H1 (cell line): Measurements from ENCODE around the gene GATAD2B. TPM values are rescaled to one million over a fixed set of nuclear protein-coding genes. Genes with fewer than 3 reads are reported as not detected.

Experiments used
- CTCF ChIA-PET: fragments of 300-600 bp; sonication (Branson Sonifier 250); formaldehyde crosslinking; loops from one replicate; lab custom pipeline; 2021; ENCODE audit not compliant: partially characterized antibody; lab: Charles Lee
- POLR2A ChIA-PET: fragments of 300-600 bp; sonication (Branson Sonifier 250); formaldehyde crosslinking; loops from one replicate; lab custom pipeline; 2021; ENCODE audit warnings: inconsistent platforms; ENCODE audit not compliant: partially characterized antibody; lab: Charles Lee
- DNase-seq, 2 experiments: peaks; one replicate each; pipeline versions ENCODE4 v3.0.0 to v3.0.0-alpha.2; 2010 to 2022; ENCODE audit warnings: low spot score in 2 of 2, low read depth in 1 of 2, mixed read lengths in 1 of 2
- FAIRE-seq: peaks from 2 replicates; lab custom pipeline; 2011; peaks lifted over from hg19 to GRCh38; lab: Jason Lieb, UNC
- H2AFZ ChIP-seq: 2 replicates; pipeline ENCODE4 v1.8.1; 2012; ENCODE audit warnings: low read length, inconsistent platforms
- H2AK5ac ChIP-seq: 2 replicates; pipeline ENCODE4 v1.6.1; 2013; ENCODE audit warnings: low read depth, low read length
- H2BK120ac ChIP-seq: replicated peaks from 2 replicates; pipeline ENCODE3; 2013; ENCODE audit warnings: low read depth, low read length, inconsistent platforms
- H2BK12ac ChIP-seq: 2 replicates; pipeline ENCODE4 v1.6.1; 2013; ENCODE audit warnings: low read depth, low read length
- H2BK15ac ChIP-seq: 2 replicates; pipeline ENCODE4 v1.6.1; 2013; ENCODE audit warnings: low read length
- H2BK20ac ChIP-seq: 2 replicates; pipeline ENCODE4 v1.6.1; 2013; ENCODE audit warnings: low read length
- H2BK5ac ChIP-seq: 2 replicates; pipeline ENCODE4 v1.6.1; 2013; ENCODE audit warnings: low read depth, low read length
- H3K14ac ChIP-seq: 2 replicates; pipeline ENCODE4 v1.6.1; 2013; ENCODE audit warnings: inconsistent platforms; ENCODE audit not compliant: insufficient read length
- H3K18ac ChIP-seq: 2 replicates; pipeline ENCODE4 v1.6.1; 2013; ENCODE audit warnings: low read length; ENCODE audit errors: extremely low read depth
- H3K23ac ChIP-seq: 2 replicates; pipeline ENCODE4 v1.6.1; 2013; ENCODE audit warnings: inconsistent platforms; ENCODE audit not compliant: insufficient read length
- H3K23me2 ChIP-seq: 2 replicates; pipeline ENCODE4 v1.6.1; 2013; ENCODE audit warnings: low read depth, low read length
- H3K27ac ChIP-seq: 2 replicates; pipeline ENCODE4 v1.6.1; 2011; ENCODE audit warnings: low read depth, low read length, inconsistent platforms
- H3K27me3 ChIP-seq, 4 experiments: replicated peaks in 1 of 4; 1 replicate in 1 of 4; 2 replicates in 3 of 4; pipeline versions ENCODE4 v1.6.1 to v1.8.1; 2011 to 2013; ENCODE audit warnings: low read length in 3 of 4, mild to moderate bottlenecking in 3 of 4, inconsistent platforms in 2 of 4, mixed read lengths in 2 of 4, moderate library complexity in 1 of 4; ENCODE audit not compliant: control insufficient read depth in 3 of 4, insufficient read depth in 3 of 4; ENCODE audit errors: extremely low read depth in 1 of 4
- H3K36me3 ChIP-seq, 4 experiments: 2 replicates each; pipeline versions ENCODE4 v1.6.1 to v1.8.1; 2011 to 2013; ENCODE audit warnings: mild to moderate bottlenecking in 4 of 4, low read length in 3 of 4, moderate library complexity in 2 of 4, control low read depth in 1 of 4, inconsistent platforms in 1 of 4; ENCODE audit not compliant: insufficient read depth in 4 of 4, control insufficient read depth in 2 of 4
- H3K4ac ChIP-seq: replicated peaks from 2 replicates; pipeline ENCODE3; 2013; ENCODE audit warnings: low read length, low read depth, mixed read lengths, inconsistent platforms; ENCODE audit not compliant: insufficient read length
- H3K4me1 ChIP-seq, 4 experiments: replicated peaks in 1 of 4; 1 replicate in 1 of 4; 2 replicates in 3 of 4; pipeline versions ENCODE4 v1.6.1 to v1.8.1; 2011 to 2013; ENCODE audit warnings: low read length in 3 of 4, inconsistent platforms in 2 of 4, mixed read lengths in 1 of 4; ENCODE audit not compliant: insufficient read depth in 4 of 4, control insufficient read depth in 3 of 4
- H3K4me2 ChIP-seq, 2 experiments: 2 replicates each; pipeline versions ENCODE4 v1.6.1 to v1.8.1; 2011 to 2013; ENCODE audit warnings: low read depth in 2 of 2, low read length in 2 of 2, control low read depth in 1 of 2, inconsistent platforms in 1 of 2, mild to moderate bottlenecking in 1 of 2; ENCODE audit not compliant: insufficient read depth in 1 of 2
- H3K4me3 ChIP-seq, 4 experiments: fragments of 200-600, 300-600 bp in 1 of 4; sonication (generic), shearing (Covaris generic), sonication (Bioruptor Twin) in 1 of 4; 2 replicates each; pipeline versions ENCODE4 v1.5.1 to v1.8.1; 2011 to 2016; ENCODE audit warnings: low read length in 4 of 4, low read depth in 3 of 4, control low read depth in 2 of 4, inconsistent platforms in 2 of 4, mild to moderate bottlenecking in 2 of 4, mixed read lengths in 1 of 4, moderate library complexity in 1 of 4; ENCODE audit not compliant: insufficient read depth in 2 of 4; ENCODE audit errors: extremely low read depth in 1 of 4
- H3K56ac ChIP-seq: replicated peaks from 2 replicates; pipeline ENCODE3; 2013; ENCODE audit warnings: low read depth, mild to moderate bottlenecking, mixed read lengths, low read length, inconsistent platforms; ENCODE audit not compliant: insufficient read length
- H3K79me1 ChIP-seq: 2 replicates; pipeline ENCODE4 v1.6.1; 2013; ENCODE audit warnings: low read depth, low read length, control low read depth
- H3K79me2 ChIP-seq, 2 experiments: 2 replicates each; pipeline versions ENCODE4 v1.6.1 to v1.8.1; 2012 to 2013; ENCODE audit warnings: low read length in 2 of 2, mild to moderate bottlenecking in 2 of 2, inconsistent platforms in 1 of 2; ENCODE audit not compliant: insufficient read depth in 2 of 2, control insufficient read depth in 1 of 2
- H3K9ac ChIP-seq, 4 experiments: replicated peaks in 1 of 4; 1 replicate in 1 of 4; 2 replicates in 3 of 4; pipeline versions ENCODE4 v1.6.1 to v1.8.1; 2011 to 2013; ENCODE audit warnings: low read depth in 3 of 4, low read length in 3 of 4, control low read depth in 2 of 4, mild to moderate bottlenecking in 2 of 4, moderate library complexity in 2 of 4, inconsistent platforms in 1 of 4; ENCODE audit errors: extremely low read depth in 1 of 4
- H3K9me3 ChIP-seq, 2 experiments: 2 replicates each; pipeline versions ENCODE4 v1.6.1 to v1.8.1; 2012 to 2013; ENCODE audit warnings: mild to moderate bottlenecking in 2 of 2, moderate library complexity in 2 of 2, control low read depth in 1 of 2, inconsistent platforms in 1 of 2, low read depth in 1 of 2, low read length in 1 of 2, mixed read lengths in 1 of 2; ENCODE audit not compliant: insufficient read depth in 2 of 2
- H4K20me1 ChIP-seq, 2 experiments: replicated peaks in 1 of 2; 2 replicates each; pipeline versions ENCODE3 to v1.8.1; 2011 to 2013; ENCODE audit warnings: inconsistent platforms in 2 of 2, low read length in 2 of 2, mild to moderate bottlenecking in 1 of 2; ENCODE audit not compliant: insufficient read depth in 2 of 2, control insufficient read depth in 1 of 2
- H4K5ac ChIP-seq: 2 replicates; pipeline ENCODE4 v1.6.1; 2013; ENCODE audit warnings: low read length, low read depth, mixed read lengths, inconsistent platforms; ENCODE audit not compliant: insufficient read length
- H4K8ac ChIP-seq: 2 replicates; pipeline ENCODE4 v1.8.0; 2013; ENCODE audit warnings: mild to moderate bottlenecking, moderate library complexity, low read length, inconsistent platforms; ENCODE audit not compliant: insufficient read depth; ENCODE audit errors: extremely low read depth
- H4K91ac ChIP-seq: replicated peaks from 2 replicates; pipeline ENCODE3; 2013; ENCODE audit warnings: low read length, mixed read lengths, inconsistent platforms; ENCODE audit not compliant: insufficient read length
- CHD1 ChIP-seq: IDR thresholded peaks from 2 replicates; pipeline ENCODE4 v1.6.1; 2012; ENCODE audit warnings: low read depth, low read length, improper control_type of control experiment
- E2F6 ChIP-seq: IDR thresholded peaks from 2 replicates; pipeline ENCODE4 v1.6.1; 2012; ENCODE audit warnings: inconsistent platforms
- EGR1 ChIP-seq: IDR thresholded peaks from 2 replicates; pipeline ENCODE4 v1.6.1; 2011; ENCODE audit warnings: low read depth, low read length, borderline replicate concordance
- PHF8 ChIP-seq: fragments of 200-600 bp; sonication (generic); conservative IDR thresholded peaks from 2 replicates; pipeline ENCODE4 v1.7.1; 2012; ENCODE audit warnings: low read depth, mild to moderate bottlenecking, inconsistent platforms, low read length, moderate library complexity
- SIN3A ChIP-seq, 2 experiments: IDR thresholded peaks in 1 of 2; conservative IDR thresholded peaks in 1 of 2; 2 replicates each; pipeline ENCODE4 v1.6.1; 2011 to 2012; ENCODE audit warnings: low read length in 2 of 2, improper control_type of control experiment in 1 of 2, low read depth in 1 of 2, mild to moderate bottlenecking in 1 of 2
- WGBS, 2 experiments: shearing (Covaris generic) in 1 of 2; methylation state at CpG; one replicate each; pipeline versions ENCODE4 v1.1.6 to v1.1.7; 2013 to 2015; ENCODE audit warnings: low lambda C conversion rate in 2 of 2, mixed read lengths in 2 of 2, inconsistent platforms in 1 of 2, low coverage in 1 of 2, missing lambda C conversion rate in 1 of 2; ENCODE audit not compliant: insufficient replicate concordance in 2 of 2, insufficient coverage in 1 of 2, insufficient read length in 1 of 2; ENCODE audit errors: extremely low coverage in 1 of 2, missing lambda C conversion rate in 1 of 2; 5-methylcytosine and 5-hydroxymethylcytosine counted together
- long read RNA-seq, 2 experiments: library from RNA in 1 of 2; library from capped mRNA in 1 of 2; stranded (forward); transcript quantifications; one replicate each; pipeline ENCODE4 v2.0.0, GENCODE V29; 2021; ENCODE audit warnings: inconsistent platforms in 1 of 2
- polyA minus RNA-seq, 3 experiments: library from RNA; depleted of rRNA, polyadenylated mRNA; stranded (reverse); fragments of >200 nt; gene quantifications; 1 replicate in 2 of 3; 2 replicates in 1 of 3; pipeline ENCODE4 v1.2.3, GENCODE V29; 2011
- polyA plus RNA-seq, 7 experiments: library from polyadenylated mRNA; depleted of rRNA in 3 of 7; stranded (reverse) in 5 of 7; unstranded in 2 of 7; fragments of >200 nt in 5 of 7; fragments of 200-250 nt in 2 of 7; gene quantifications; 1 replicate in 5 of 7; 2 replicates in 1 of 7; 4 replicates in 1 of 7; pipeline versions ENCODE4 v1.2.1 to v1.2.3, GENCODE V29; 2011 to 2013; ENCODE audit warnings: missing spikeins in 2 of 7, mixed read lengths in 2 of 7
- total RNA-seq: library from RNA; stranded (reverse); fragmentation: NEBNext Ultra II Directional; extraction: Animal tissue kit (Norgen Biotek cat#: 25700); gene quantifications from 2 replicates; pipeline ENCODE4 v1.2.1, GENCODE V29; 2021

GATAD2B gene
- total RNA-seq = 39.1 and 41.5 TPM in 2 replicates
- polyA plus RNA-seq (2011; rRNA removed) = 8.4 and 9.6 TPM in 2 replicates
- polyA plus RNA-seq (2011; cell fraction: cytosol; rRNA removed) = 5.7 TPM
- polyA plus RNA-seq (2011; cell fraction: nucleus; rRNA removed) = 14.4 TPM
- polyA plus RNA-seq (2012, experiment 1 of 2) = 14.1 to 17.3 TPM (median 15.9 TPM) in 4 replicates
- polyA plus RNA-seq (2012, experiment 2 of 2) = 5.4 TPM
- 16.3 TPM for polyA plus RNA-seq (2013, experiment 1 of 2)
- polyA plus RNA-seq (2013, experiment 2 of 2) = 15.3 TPM
- 15.4 and 21.1 TPM in 2 replicates for polyA minus RNA-seq (2011; rRNA and poly(A)+ RNA removed)
- polyA minus RNA-seq (2011; cell fraction: cytosol; rRNA and poly(A)+ RNA removed) = 28.8 TPM
- 11.3 TPM for polyA minus RNA-seq (2011; cell fraction: nucleus; rRNA and poly(A)+ RNA removed)
- long read RNA-seq, experiment 1, full-length matches to known transcripts = 1 of 6 reads
- long read RNA-seq, experiment 1, partial matches to known transcripts = 0 of 6 reads
- long read RNA-seq, experiment 1, other reads (novel, unspliced or antisense) = 5 of 6 reads
- long read RNA-seq, experiment 2, partial matches to known transcripts = 0 of 2 reads
- long read RNA-seq, experiment 2, other reads (novel, unspliced or antisense) = 2 of 2 reads

GRCh38 chr1:153922972-153923925, at the start of gene GATAD2B:
Gene GATAD2B (minus strand): TSS chr1:153922972. CDS start chr1:153828347, 94,625 bp downstream.
- Histone ChIP-seq H4K5ac (peak within 1 kb of the TSS; percentile 94), H3K79me1 (peaks cover 10% of the 10 kb centered on the region), H3K27ac (peak within 1 kb of the TSS; percentile 83; the same call in 1 of the 2 replicates), H3K23me2 (peaks cover 20% of the 10 kb centered on the region), H2BK12ac (peak within 1 kb of the TSS; percentile 80; the same call in 1 of the 2 replicates), H3K18ac (peak within 1 kb of the TSS; percentile 75), H3K4me3 (peak within 1 kb of the TSS; percentile 89 to 100 (median 96)), H4K91ac (peak within 1 kb of the TSS; percentile 84), H3K23ac (no peak within 1 kb of the TSS), H2BK20ac (peak within 1 kb of the TSS; percentile 61; the same call in 1 of the 2 replicates), H3K9ac (peak within 1 kb of the TSS; percentile 62 to 93 (median 86)), H2AK5ac (peak within 1 kb of the TSS; percentile 43; the same call in 1 of the 2 replicates), H2BK120ac (peak within 1 kb of the TSS; percentile 34), H4K8ac (peak within 1 kb of the TSS; percentile 93), H3K4me1 (peaks cover 6 to 14% (median 11%) of the 10 kb centered on the region in 4 experiments), H3K9me3 (no peaks in the 10 kb centered on the region), H3K36me3 (peaks cover 0 to 6% (median 0%) of the 10 kb centered on the region in 4 experiments; a peak in 2 of 8 replicates), H3K14ac (no peak within 1 kb of the TSS), H3K27me3 (no peaks in the 10 kb centered on the region), H3K56ac (peak within 1 kb of the TSS; percentile 66), H2AFZ (peak within 1 kb of the TSS; percentile 64), H4K20me1 (peaks cover 20 to 26% of the 10 kb centered on the region in 2 experiments), H2BK15ac (peak within 1 kb of the TSS; percentile 61; the same call in 1 of the 2 replicates), H2BK5ac (peak within 1 kb of the TSS; percentile 82), H3K4me2 (peak within 1 kb of the TSS; percentile 94 to 95), H3K4ac (peak within 1 kb of the TSS; percentile 81), H3K79me2 (peaks cover 30 to 38% of the 10 kb centered on the region in 2 experiments)
- WGBS, 2 experiments = 4% methylated on average over 45 of the region's 53 CpGs; no CpG with 5 or more reads in 1 of the 2 experiments
- FAIRE-seq (no peak), DNase-seq (peak; percentile 96 to 100)
- CTCF ChIA-PET = interaction anchor here (0.5 to 2.1 kb wide), 9 partner anchors 8 to 244 kb away, joined by 3 to 11 read pairs (median 3); partner anchors contain the start of gene RAB13
- POLR2A ChIA-PET = interaction anchor here (0.6 to 7.9 kb wide), 25 partner anchors 11 to 148 kb away, joined by 3 to 73 read pairs (median 6); partner anchors contain the start of genes CREB3L4, CRTC2, DENND4B and JTB
- TF ChIP-seq PHF8 (peak; percentile 64), CHD1 (no peak), EGR1 (peak; percentile 72; the same call in 1 of the 2 replicates), SIN3A (conservative IDR thresholded peaks at IDR 0.05 in 1 of 2, IDR thresholded peaks at IDR 0.05 in 1 of 2; ENCODE audit: low read depth in 1 of 2, low read length in 2 of 2) (no peak; a peak in 2 of 4 replicates), E2F6 (peak; percentile 54; the same call in 1 of the 2 replicates)
